Right lobe of liver (tissue), 6 donors: Measurements from ENCODE around the gene DNAJB14. TPM values are rescaled to one million over a fixed set of nuclear protein-coding genes. Genes with fewer than 3 reads are reported as not detected.

ENCODE experiments used
- ATAC-seq, 4 donors: fragments of 200-7000 bp; cut with Tn5 transposase; one replicate each; pipeline ENCODE4 v1.9.1; 2020; ENCODE audit warnings: mild to moderate bottlenecking in 4 of 4, moderate library complexity in 4 of 4
- DNase-seq, 3 donors: peaks; one replicate each; pipeline ENCODE4 v3.0.0-alpha.2; 2020
- H3K27ac ChIP-seq, 3 donors: fragments of 200-600 bp; one replicate each; pipeline ENCODE4 v1.8.0; 2022
- H3K27me3 ChIP-seq, 2 donors: fragments of 200-600 bp; one replicate each; pipeline ENCODE4 v1.8.0; 2022
- H3K36me3 ChIP-seq, 4 donors: fragments of 200-600 bp; sonication (generic) in 1 of 4; one replicate each; pipeline versions ENCODE4 v1.5.1 to v1.8.0; 2017 to 2022; ENCODE audit warnings: control low read depth in 1 of 4
- H3K4me1 ChIP-seq, 4 donors: fragments of 200-600 bp; sonication (generic) in 1 of 4; one replicate each; pipeline versions ENCODE4 v1.5.1 to v1.8.0; 2017 to 2022; ENCODE audit warnings: control low read depth in 1 of 4
- H3K4me3 ChIP-seq, 3 donors: fragments of 200-600 bp; one replicate each; pipeline ENCODE4 v1.8.0; 2022
- H3K9me3 ChIP-seq, 4 donors: fragments of 200-600 bp; sonication (generic) in 1 of 4; one replicate each; pipeline versions ENCODE4 v1.5.1 to v1.8.0; 2017 to 2022; ENCODE audit warnings: control low read depth in 1 of 4
- CTCF ChIP-seq, 4 donors: fragments of 200-600 bp in 3 of 4; fragments of 450-650 bp in 1 of 4; IDR thresholded peaks; one replicate each; pipeline versions ENCODE4 v1.5.1 to v1.8.0; 2016 to 2022; ENCODE audit warnings: antibody characterized with exemption in 4 of 4, mild to moderate bottlenecking in 2 of 4
- POLR2A ChIP-seq: fragments of 450-650 bp; IDR thresholded peaks from one replicate; pipeline ENCODE4 v1.6.1; 2017; ENCODE audit warnings: antibody characterized with exemption, mild to moderate bottlenecking
- WGBS: methylation state at CpG from one replicate; pipeline ENCODE4 v1.1.6; 2018; ENCODE audit warnings: low coverage, low lambda C conversion rate; ENCODE audit not compliant: insufficient coverage; ENCODE audit errors: missing lambda C conversion rate; 5-methylcytosine and 5-hydroxymethylcytosine counted together
- intact Hi-C, 2 donors: fragments of 100-400 bp; cut with DNase I; formaldehyde crosslinking; loops; one replicate each; pipeline versions ENCODE4 v1.11.2 to v1.14.1; 2022
- total RNA-seq, 6 experiments: library from RNA; depleted of rRNA in 2 of 6; stranded (reverse); fragments of >200 nt in 2 of 6; fragmentation: NEBNext Ultra II Directional in 3 of 6; extraction: Animal tissue kit (Norgen Biotek cat#: 25700) in 3 of 6; gene quantifications; one replicate each; pipeline versions ENCODE4 v1.1.0 to v1.2.4, GENCODE V29; 2016 to 2023
- donor health status: DM: no; HTN: yes; CAD: no.
- donor health status: DM: no; HTN: no; CAD: no.
- donor health status: DM: no; HTN: no; CAD: no.
- donor health status: DM: no; HTN: yes; CAD: no.
- donor health status: DM: no; HTN: yes; CAD: no.

DNAJB14 gene
- total RNA-seq, 6 experiments from 2014 or later, result 12.2 to 16.6 (median 16.1) TPM

GRCh38 chr4:99915449-99915848 lies 31.0 kb downstream of the DNAJB14 start:
- intact Hi-C loops, result no loop called here
- Histone ChIP-seq H3K4me1 (no peaks in the 10 kb centered on the region), H3K36me3 (no peaks in the 10 kb centered on the region), H3K27ac (no peak overlapping the region), H3K9me3 (no peaks in the 10 kb centered on the region), H3K27me3 (no peaks in the 10 kb centered on the region), H3K4me3 (no peak overlapping the region)
- TF ChIP-seq POLR2A (no peak), CTCF (IDR thresholded peaks at IDR 0.05) (no peak)
- DNase-seq (no peak), ATAC-seq (no peak)
- WGBS, result 76% methylated on average over 2 of the region's 2 CpGs

DNA sequence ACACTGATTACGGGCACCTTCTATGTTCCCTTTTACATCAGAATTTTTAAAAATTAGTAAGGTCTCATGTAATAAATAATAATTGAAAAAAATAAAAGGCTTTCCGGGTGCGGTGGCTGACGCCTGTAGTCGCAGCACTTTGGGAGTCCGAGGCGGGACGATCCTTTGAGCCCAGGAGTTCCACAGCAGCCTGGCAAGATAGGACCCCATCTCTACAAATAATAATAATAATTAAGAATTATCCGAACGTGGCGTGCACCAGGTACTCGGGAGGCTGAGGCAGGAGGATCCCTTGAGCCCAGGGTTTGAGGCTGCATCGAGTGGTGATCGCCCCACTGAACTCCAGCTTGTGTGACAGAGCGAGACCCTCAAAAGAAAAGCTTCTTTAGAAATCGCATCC lies 51.4 kb downstream of the DNAJB14 start:
- DNase-seq, result no peak
- Histone ChIP-seq H3K4me3 (peak overlapping the region in 2 of 3 donors; percentile 80 to 88), H3K27ac (peak overlapping the region in 1 of 3 donors; percentile 69), H3K4me1 (peaks cover 0 to 6% (median 2%) of the 10 kb centered on the region in 4 donors), H3K36me3 (no peaks in the 10 kb centered on the region), H3K27me3 (no peaks in the 10 kb centered on the region), H3K9me3 (no peaks in the 10 kb centered on the region)
- ATAC-seq, result no peak
- 96% methylated on average over 16 of the region's 16 CpGs for WGBS
- intact Hi-C loops, result loop anchor here in 1 of 2 donors (10.0 kb wide), 1 partner anchor 50 kb away; the partner anchor contains the start of gene DNAJB14
- no peak for TF ChIP-seq POLR2A
- no peak for TF ChIP-seq CTCF (IDR thresholded peaks at IDR 0.05)

DNA sequence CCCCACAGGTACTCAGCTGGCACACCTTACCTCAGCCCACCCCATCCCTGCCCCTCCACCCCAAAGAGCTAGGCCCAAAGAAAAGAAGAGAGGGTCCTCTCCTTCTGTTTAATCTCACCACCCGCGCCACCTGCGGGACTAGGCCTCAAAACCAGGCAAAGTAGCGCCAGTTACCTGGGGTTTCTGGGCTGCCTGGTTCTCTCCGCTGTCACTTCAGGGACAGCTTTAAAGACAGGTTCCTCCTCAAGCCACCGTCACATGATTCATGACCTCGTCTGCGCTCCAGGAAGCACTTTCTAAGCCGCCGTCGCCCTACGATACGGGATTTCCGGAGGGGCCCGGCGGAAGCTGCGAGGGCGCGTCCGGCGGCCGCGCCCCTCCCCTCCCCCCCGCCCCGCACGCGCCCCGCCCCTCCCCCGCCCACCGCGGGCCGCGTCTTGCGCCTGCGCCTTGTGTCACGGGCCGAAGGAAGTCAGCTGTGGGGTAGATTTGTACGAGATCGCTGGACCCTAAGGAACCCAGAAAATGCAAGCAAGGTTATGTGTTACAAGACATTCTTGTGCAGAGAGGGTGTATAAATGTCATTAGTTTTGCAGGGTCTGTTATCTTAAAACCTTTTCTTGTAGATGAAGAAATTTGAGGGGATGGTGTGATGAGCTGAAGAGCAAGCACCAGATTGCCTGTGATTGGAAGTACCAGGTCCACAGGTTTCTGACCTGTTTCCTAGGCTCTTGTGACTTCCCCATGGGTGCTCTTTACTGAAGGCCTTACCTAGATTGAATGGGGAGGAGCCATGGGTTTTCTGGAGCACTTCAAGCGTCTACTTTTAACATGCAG lies 52.0 kb downstream of the DNAJB14 start, which contains the start of gene LAMTOR3:
Gene LAMTOR3 (minus strand): TSS at position 267 of the 837 bp plus-strand sequence. CDS start 464 bp downstream, outside the sequence.
- 3% methylated on average over 30 of the region's 40 CpGs for WGBS
- peaks cover 0 to under 1% (median 0%) of the 10 kb centered on the region in 4 donors for H3K36me3 ChIP-seq
- peak within 1 kb of the TSS; percentile 49 to 69 (median 69) for H3K27ac ChIP-seq
- intact Hi-C loops, result loop anchor here in 1 of 2 donors (10.0 kb wide), 1 partner anchor 50 kb away; the partner anchor contains the start of gene DNAJB14
- TF ChIP-seq POLR2A (no peak), CTCF (IDR thresholded peaks at IDR 0.05) (no peak)
- no peaks in the 10 kb centered on the region for H3K27me3 ChIP-seq
- no peaks in the 10 kb centered on the region for H3K9me3 ChIP-seq
- DNase-seq (peak; percentile 91 to 95 (median 95)), ATAC-seq (peak; percentile 99 to 100 (median 100))
- peaks cover 0 to 6% (median 2%) of the 10 kb centered on the region in 4 donors for H3K4me1 ChIP-seq
- peak within 1 kb of the TSS; percentile 73 to 88 (median 80) for H3K4me3 ChIP-seq

DNA sequence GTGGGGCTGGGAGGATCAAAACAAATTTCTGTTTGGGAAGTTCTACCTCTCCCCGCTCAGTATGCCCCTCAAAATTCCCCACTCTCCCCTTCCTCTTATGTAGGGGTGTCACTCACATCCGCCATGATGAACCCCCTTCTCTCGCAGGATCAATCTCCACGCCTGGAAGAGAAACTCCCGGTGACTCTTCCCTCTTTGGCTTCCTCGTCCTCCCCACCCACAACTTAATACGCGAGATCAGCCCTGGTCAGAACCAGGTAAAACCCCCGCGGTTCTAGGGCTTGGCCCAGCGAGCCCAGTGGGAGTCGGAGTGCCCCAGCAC lies 52.6 kb downstream of the DNAJB14 start:
- peak overlapping the region; percentile 49 to 69 (median 69) for H3K27ac ChIP-seq

More for the DNA sequence above, 52.6 kb downstream of the DNAJB14 start:
- Histone ChIP-seq H3K4me1 (peaks cover 0 to 6% (median 2%) of the 10 kb centered on the region in 4 donors), H3K4me3 (peak overlapping the region; percentile 73 to 88 (median 80)), H3K36me3 (peaks cover 0 to 4% (median 0%) of the 10 kb centered on the region in 4 donors), H3K9me3 (no peaks in the 10 kb centered on the region), H3K27me3 (no peaks in the 10 kb centered on the region)
- whole genome bisulfite sequencing, result 1% methylated on average over 12 of the region's 12 CpGs
- DNase-seq (no peak), ATAC-seq (peak in 2 of 4 donors; percentile 43 to 48)
- TF ChIP-seq POLR2A (no peak), CTCF (IDR thresholded peaks at IDR 0.05) (no peak)
- intact Hi-C loops, result loop anchor here in 1 of 2 donors (10.0 kb wide), 1 partner anchor 51 kb away; the partner anchor contains the start of gene DNAJB14
